Esophagus squamous epithelium (tissue), 4 donors: ENCODE measurements around the gene PPARG.

ENCODE experiments used
- CTCF ChIP-seq, 6 experiments: fragments of 450-650 bp in 4 of 6; fragments of 200-600 bp in 2 of 6; sonication (generic) in 2 of 6; IDR thresholded peaks; one replicate each; pipeline ENCODE4 v1.5.1; 2016 to 2019; ENCODE audit warnings: antibody characterized with exemption in 6 of 6, mild to moderate bottlenecking in 4 of 6, moderate library complexity in 4 of 6
- POLR2A ChIP-seq, 4 donors: fragments of 450-650 bp; IDR thresholded peaks; one replicate each; pipeline ENCODE4 v1.6.1; 2017; ENCODE audit warnings: antibody characterized with exemption in 4 of 4, mild to moderate bottlenecking in 4 of 4, moderate library complexity in 3 of 4

- TF ChIP-seq CTCF (IDR thresholded peaks at IDR 0.05) (no peak), POLR2A (IDR thresholded peaks at IDR 0.05) (no peak)
Observed at GRCh38 chr3:12323237-12323636, 34.4 kb downstream of the PPARG start.
